ENCODE measurements around the gene ATF6.

DNA sequence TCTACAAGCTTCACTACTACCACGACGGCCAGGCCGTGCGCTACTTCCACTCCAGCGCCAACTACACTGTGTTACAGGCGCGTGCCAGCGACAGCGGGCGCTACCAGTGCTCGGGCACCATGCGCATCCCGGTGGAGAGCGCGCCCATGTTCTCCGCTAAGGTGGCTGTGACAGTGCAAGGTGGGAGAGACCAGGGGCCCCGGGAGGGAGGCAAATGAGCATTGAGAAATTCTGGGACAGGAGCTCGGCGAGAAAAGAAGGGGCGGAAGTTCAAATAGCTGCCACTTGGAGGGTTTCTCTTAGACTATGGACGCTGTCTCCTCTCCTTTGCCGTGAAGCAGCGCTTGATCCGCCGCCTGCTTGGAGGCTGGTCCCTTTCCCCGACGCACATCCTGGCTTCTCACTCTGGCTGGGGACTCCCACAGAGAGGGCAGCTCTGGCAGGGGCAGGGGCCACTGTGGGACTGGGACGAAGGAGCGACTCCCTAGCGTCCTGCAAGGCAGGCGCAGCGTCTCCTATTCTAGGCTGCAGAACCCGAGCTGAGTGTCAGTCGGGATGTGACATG is 40.1 kb upstream of the ATF6 start:
- peak in 1 of 2 donors; percentile 23 for TF ChIP-seq CTCF (IDR thresholded peaks at IDR 0.05; ENCODE audit: extremely low read depth in 1 of 2, insufficient read depth in 1 of 2, low read depth in 1 of 2, low read length in 2 of 2)
- TF ChIP-seq POLR2A (IDR thresholded peaks at IDR 0.05; ENCODE audit: low read depth, low read length), result no peak
- no peak for TF ChIP-seq EZH2 (IDR thresholded peaks at IDR 0.05; ENCODE audit: borderline replicate concordance, low read depth, low read length, severe bottlenecking)
- no peak for TF ChIP-seq MAX (IDR thresholded peaks at IDR 0.05; ENCODE audit: insufficient read depth, insufficient read length)

Measured in endothelial cell of umbilical vein (primary cell).